NB4 (cell line): ENCODE data around the gene COL11A1.

Experiments used
- DNase-seq: peaks from one replicate; pipeline ENCODE4 v3.0.0; 2010; ENCODE audit warnings: low read depth
- H3K4me3 ChIP-seq: one replicate; pipeline ENCODE4 v1.5.1; 2011; ENCODE audit warnings: mild to moderate bottlenecking, low read depth, low read length, moderate library complexity
- MAX ChIP-seq: IDR thresholded peaks from 2 replicates; pipeline ENCODE4 v1.6.1; 2011; ENCODE audit warnings: low read depth, low read length
- MYC ChIP-seq: IDR thresholded peaks from 2 replicates; pipeline ENCODE4 v1.6.1; 2011; ENCODE audit warnings: low read depth, low read length
- POLR2A ChIP-seq: IDR thresholded peaks from 2 replicates; pipeline ENCODE4 v1.6.1; 2011; ENCODE audit warnings: mild to moderate bottlenecking; ENCODE audit not compliant: insufficient read length; ENCODE audit errors: extremely low read depth
- TF ChIP-seq, protein P1 (sequence below): IDR thresholded peaks from one replicate; pipeline ENCODE4 v1.5.1; 2012; ENCODE audit warnings: low read depth, low read length

Gene COL11A1

DNA sequence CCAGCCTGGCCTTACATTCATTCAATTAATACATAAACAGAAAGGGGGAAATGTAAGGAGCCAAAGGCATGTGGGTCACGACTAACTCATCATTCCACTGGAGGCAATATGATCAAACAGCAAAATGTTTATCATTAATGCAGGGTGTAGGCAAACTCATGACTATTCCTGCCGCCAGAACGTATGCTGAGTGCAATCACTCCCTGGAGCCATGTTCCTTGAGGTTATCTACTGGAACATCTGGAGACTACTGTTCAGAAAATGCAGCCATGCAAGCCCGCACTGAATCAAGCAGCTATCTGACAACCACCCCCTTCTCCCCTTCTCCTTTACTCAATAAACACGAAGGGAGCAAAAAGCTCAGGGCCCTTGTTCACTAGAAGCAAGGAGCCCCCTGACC lies 267.6 kb downstream of the COL11A1 start:
- DNase-seq = no peak
- TF ChIP-seq POLR2A (no peak), MYC (no peak), MAX (no peak)
- TF ChIP-seq, protein P1, sequence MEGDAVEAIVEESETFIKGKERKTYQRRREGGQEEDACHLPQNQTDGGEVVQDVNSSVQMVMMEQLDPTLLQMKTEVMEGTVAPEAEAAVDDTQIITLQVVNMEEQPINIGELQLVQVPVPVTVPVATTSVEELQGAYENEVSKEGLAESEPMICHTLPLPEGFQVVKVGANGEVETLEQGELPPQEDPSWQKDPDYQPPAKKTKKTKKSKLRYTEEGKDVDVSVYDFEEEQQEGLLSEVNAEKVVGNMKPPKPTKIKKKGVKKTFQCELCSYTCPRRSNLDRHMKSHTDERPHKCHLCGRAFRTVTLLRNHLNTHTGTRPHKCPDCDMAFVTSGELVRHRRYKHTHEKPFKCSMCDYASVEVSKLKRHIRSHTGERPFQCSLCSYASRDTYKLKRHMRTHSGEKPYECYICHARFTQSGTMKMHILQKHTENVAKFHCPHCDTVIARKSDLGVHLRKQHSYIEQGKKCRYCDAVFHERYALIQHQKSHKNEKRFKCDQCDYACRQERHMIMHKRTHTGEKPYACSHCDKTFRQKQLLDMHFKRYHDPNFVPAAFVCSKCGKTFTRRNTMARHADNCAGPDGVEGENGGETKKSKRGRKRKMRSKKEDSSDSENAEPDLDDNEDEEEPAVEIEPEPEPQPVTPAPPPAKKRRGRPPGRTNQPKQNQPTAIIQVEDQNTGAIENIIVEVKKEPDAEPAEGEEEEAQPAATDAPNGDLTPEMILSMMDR = no peak

DNA sequence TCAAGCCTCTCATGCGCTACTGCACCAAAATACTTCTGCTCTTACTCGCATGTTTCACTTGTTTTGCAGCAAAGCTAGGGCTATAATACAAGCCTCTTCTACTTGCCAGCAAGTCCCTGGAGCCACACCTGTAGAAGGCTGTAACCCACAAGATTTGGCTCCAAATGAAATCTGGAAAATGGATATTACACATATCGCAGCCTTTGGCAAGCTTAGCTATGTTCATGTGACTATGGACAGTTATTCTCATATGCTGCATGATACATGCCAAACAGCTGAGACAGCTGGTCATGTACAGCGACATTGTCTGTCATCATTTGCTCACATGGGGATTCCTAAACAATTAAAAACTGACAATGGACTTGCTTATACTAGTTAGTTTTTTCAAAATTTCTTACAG lies 270.3 kb downstream of the COL11A1 start:
- DNase-seq = no peak
- TF ChIP-seq, protein P1 = no peak
- TF ChIP-seq MYC = no peak
- TF ChIP-seq MAX = no peak
- TF ChIP-seq POLR2A = no peak
- no peak overlapping the region for H3K4me3 ChIP-seq

More for the DNA sequence above, 267.6 kb downstream of the COL11A1 start:
- no peak overlapping the region for H3K4me3 ChIP-seq

DNA sequence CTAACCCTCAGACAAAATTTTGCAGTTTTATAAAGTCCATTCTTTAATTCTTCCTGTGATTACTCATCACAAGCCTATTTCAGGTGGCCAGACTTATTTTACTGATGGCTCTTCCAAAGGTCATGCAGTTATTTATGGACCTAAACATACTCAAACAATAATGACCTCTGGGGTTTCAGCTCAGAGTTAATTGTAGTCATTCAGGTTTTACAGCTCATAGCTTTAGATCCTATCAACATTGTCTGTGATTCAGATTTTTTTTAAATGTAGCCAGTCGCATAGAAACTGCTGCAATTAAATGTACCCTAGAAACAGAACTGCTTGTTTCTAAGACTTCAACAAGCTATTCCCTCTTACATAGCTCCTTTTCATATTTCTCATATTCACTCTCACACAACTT lies 270.8 kb downstream of the COL11A1 start:
- no peak overlapping the region for H3K4me3 ChIP-seq
- DNase-seq = no peak
- no peak for TF ChIP-seq MAX
- TF ChIP-seq MYC = no peak
- TF ChIP-seq, protein P1 = no peak
- no peak for TF ChIP-seq POLR2A

- no peak for DNase-seq
- TF ChIP-seq, protein P1 = no peak
- TF ChIP-seq MYC (no peak), POLR2A (no peak), MAX (no peak)
- H3K4me3 ChIP-seq = no peak overlapping the region
These were observed 271.3 kb downstream of the COL11A1 start for GRCh38 chr1:102836991-102837390.

DNA sequence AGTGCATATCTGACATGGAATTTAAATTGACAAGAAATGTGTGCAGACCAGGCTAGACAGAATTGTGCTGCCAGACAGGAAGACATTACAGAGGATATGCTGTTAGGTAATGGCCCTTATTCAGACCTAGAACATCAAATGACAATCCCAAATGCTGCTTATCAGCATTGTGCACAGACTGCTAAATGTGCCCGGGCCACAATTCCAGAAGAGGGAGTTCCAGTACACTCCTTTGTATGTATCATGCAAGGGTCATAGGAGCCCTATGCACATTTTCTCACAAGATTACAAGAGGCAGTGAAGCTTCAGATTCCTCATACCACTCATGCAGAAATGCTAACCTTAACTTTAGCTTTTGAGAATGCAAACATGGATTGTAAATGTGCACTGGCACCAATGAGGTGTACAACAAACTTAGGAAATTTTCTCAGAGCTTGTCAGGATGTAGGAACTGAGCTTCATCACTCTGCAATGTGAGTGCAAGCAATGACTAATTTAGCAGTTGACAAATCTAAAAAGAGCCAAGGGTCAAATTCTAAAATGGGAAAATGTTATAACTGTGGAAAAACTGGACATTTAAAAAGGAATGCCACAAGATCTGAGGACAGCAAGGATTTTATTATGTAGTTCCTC lies 273.5 kb downstream of the COL11A1 start:
- no peak for DNase-seq
- TF ChIP-seq, protein P1 = no peak
- TF ChIP-seq POLR2A = no peak
- TF ChIP-seq MAX = no peak
- TF ChIP-seq MYC = no peak
- H3K4me3 ChIP-seq = no peak overlapping the region
